Subcutaneous adipose tissue (tissue), 4 donors: ENCODE measurements around the gene STX11. TPM values are rescaled to one million over a fixed set of nuclear protein-coding genes. Genes with fewer than 3 reads are reported as not detected.

Experiments
- CTCF ChIP-seq: fragments of 450-650 bp; IDR thresholded peaks from one replicate; pipeline ENCODE4 v1.5.1; 2016; ENCODE audit warnings: low read depth, mild to moderate bottlenecking, control low read depth, antibody characterized with exemption, moderate library complexity
- total RNA-seq, 4 donors: library from RNA; depleted of rRNA; stranded (reverse); fragments of >200 nt; gene quantifications; one replicate each; pipeline ENCODE4 v1.1.0, GENCODE V29; 2016

STX11 gene
- total RNA-seq, 4 donors from 2014 or later: 42.6 to 103 (median 48.3) TPM

- no peak for TF ChIP-seq CTCF
Measured at GRCh38 chr6:144181639-144182038, 31.3 kb downstream of the STX11 start.

GRCh38 chr6:144185133-144185836, 35.0 kb downstream of the STX11 start:
- TF ChIP-seq CTCF: no peak

GRCh38 chr6:144186817-144187625, 36.7 kb downstream of the STX11 start:
- TF ChIP-seq CTCF: no peak

GRCh38 chr6:144189351-144189750, 39.0 kb downstream of the STX11 start:
- TF ChIP-seq CTCF: no peak

GRCh38 chr6:144190080-144190479, 39.8 kb downstream of the STX11 start:
- no peak for TF ChIP-seq CTCF

GRCh38 chr6:144190593-144190992, 40.3 kb downstream of the STX11 start:
- TF ChIP-seq CTCF: no peak

GRCh38 chr6:144193181-144193580, 42.9 kb downstream of the STX11 start:
- TF ChIP-seq CTCF: no peak
